Measurements from ENCODE around the gene CKB.
"Not testable (repeated sequence)": the region's sequence is repeated elsewhere in the genome, so short reads cannot be mapped to it uniquely, and the experiment has no call there.

Gene CKB

GRCh38 chr14:103525430-103526246 lies 3.0 kb upstream of the CKB start:
- DNase-seq: not testable (repeated sequence)

- no peak for DNase-seq
Observed at GRCh38 chr14:103524002-103524935, 1.6 kb upstream of the CKB start.

- DNase-seq: no peak
Observed at GRCh38 chr14:103523575-103523954, 935 bp upstream of the CKB start.

GRCh38 chr14:103521951-103522563 lies 573 bp downstream of the CKB start:
- peak; percentile 52 for DNase-seq

GRCh38 chr14:103521438-103521950 lies 1.1 kb downstream of the CKB start:
- DNase-seq: peak; percentile 58

- peak; percentile 98 for DNase-seq
Observed at GRCh38 chr14:103520657-103521437, 1.8 kb downstream of the CKB start.

- no peak for DNase-seq
Observed at GRCh38 chr14:103520269-103520656, 2.4 kb downstream of the CKB start.

- DNase-seq: no peak
Observed at GRCh38 chr14:103519837-103520212, 2.8 kb downstream of the CKB start.

- DNase-seq: no peak
Observed at GRCh38 chr14:103519043-103519836, 3.4 kb downstream of the CKB start.

- peak; percentile 73 for DNase-seq
Observed at GRCh38 chr14:103518422-103519042, 4.1 kb downstream of the CKB start.

GRCh38 chr14:103517721-103518421 lies 4.8 kb downstream of the CKB start:
- DNase-seq: no peak

GRCh38 chr14:103517174-103517566 lies 5.5 kb downstream of the CKB start:
- DNase-seq: no peak

GRCh38 chr14:103516426-103517173 lies 6.0 kb downstream of the CKB start:
- no peak for DNase-seq

GRCh38 chr14:103514596-103515421 lies 7.8 kb downstream of the CKB start:
- DNase-seq: no peak

- DNase-seq: peak; percentile 93
Observed at GRCh38 chr14:103512701-103513611, 9.7 kb downstream of the CKB start.

GRCh38 chr14:103512180-103512579 lies 10.4 kb downstream of the CKB start:
- DNase-seq: not testable (repeated sequence)

Data from COR-L47 (cell line).